NCI-H526 treated with DMSO at 0.1 percent for 48 hours (cell line): ENCODE data around the gene TOPBP1.
"Not testable (repeated sequence)": the region's sequence is repeated elsewhere in the genome, so short reads cannot be mapped to it uniquely, and the experiment has no call there.

Experiments used
- DNase-seq: peaks from one replicate; lab custom pipeline; 2025; lab: John Stamatoyannopoulos, UW

Gene TOPBP1

DNA sequence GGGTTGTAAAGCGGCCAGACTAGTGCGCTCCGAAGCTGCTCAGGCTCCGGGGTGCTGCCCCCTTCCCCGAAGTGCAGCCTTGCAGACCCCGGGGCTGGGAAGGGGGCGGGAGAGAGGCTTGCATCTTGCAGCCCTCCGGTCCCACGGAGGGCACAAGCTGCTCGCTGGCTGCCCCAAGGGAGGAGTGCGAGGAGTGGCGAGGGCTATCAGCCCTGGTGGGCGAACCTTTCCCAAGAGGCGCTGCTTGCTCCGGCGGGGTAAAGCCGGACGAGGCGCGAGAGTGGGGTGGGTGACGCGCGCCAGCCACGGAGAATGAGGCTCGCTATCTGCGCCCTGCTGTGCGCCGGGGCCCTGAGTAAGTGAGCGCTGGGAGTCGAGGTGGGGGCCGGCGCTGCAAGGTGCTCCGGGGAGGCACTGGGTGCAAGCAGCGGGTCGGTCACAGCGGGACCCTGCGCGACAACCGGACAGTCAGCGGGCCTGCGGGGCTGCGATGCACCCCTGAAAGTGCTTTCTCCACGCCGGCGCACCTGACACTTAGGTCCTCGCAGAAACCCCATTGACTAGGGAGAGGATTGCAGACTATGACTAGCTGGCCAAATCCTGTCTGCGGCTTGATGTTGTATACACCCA is 12.7 kb upstream of the TOPBP1 start:
- no peak for DNase-seq

DNA sequence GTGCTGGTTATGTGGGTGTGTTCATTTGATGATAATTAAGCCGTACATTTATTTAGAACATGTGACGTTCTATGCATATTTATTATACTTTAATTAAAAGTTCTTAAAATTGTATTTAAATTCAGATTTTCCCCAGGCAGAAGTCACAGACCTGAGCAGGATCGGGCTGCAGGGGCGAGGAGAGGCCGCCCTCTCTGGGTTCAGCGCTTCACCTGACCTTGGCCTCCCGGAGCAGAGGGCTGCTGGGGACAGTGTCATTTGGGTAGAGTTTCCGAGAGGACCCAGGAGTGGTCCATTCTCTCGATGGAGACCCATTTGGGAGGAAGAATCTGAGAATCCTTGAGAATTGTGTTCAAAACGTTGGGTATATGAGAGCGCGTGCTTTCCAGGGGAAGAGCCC is 12.0 kb upstream of the TOPBP1 start:
- DNase-seq: no peak

DNA sequence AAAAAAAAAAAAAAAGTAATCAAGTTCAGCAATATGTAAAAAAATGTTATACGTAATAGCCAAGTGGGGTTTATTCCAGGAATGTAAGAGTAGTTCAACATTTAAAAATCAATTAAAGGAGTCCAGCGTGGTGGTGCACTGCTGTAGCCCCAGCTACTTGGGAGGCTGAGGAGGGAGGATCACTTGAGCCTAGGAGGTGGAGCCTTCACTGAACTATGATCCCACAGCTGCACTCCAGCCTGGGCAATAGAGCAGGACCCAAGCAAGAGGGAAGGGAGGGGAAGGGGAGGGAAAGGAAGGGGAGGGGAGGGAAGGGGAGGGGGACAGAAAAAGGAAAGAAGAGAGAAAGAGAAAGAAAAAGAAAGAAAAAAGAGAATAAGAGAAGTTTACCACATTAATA is 10.7 kb upstream of the TOPBP1 start:
- DNase-seq: no peak

DNA sequence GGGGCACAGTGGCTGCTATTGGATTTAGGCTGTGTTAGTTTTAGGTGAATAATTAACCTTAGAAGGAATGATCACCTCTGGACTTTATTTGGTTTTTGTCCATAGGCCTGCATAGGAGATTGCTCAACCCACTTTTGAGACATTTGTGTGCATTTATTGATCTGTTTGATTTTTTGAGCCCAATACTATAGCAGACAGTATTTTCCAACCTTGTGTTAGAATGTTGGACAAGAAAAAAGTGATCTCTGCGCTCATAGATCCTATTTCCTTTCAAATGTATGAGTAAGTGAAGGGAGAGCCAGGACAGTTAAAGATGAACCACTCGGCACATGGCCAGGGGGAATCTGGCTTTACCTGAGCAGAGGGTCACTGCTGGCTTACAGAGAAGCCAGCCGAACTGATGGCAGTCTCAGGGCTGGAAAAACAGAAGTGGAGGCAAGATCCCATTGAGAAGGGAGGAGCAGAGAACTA is 8.8 kb upstream of the TOPBP1 start:
- DNase-seq: no peak

DNA sequence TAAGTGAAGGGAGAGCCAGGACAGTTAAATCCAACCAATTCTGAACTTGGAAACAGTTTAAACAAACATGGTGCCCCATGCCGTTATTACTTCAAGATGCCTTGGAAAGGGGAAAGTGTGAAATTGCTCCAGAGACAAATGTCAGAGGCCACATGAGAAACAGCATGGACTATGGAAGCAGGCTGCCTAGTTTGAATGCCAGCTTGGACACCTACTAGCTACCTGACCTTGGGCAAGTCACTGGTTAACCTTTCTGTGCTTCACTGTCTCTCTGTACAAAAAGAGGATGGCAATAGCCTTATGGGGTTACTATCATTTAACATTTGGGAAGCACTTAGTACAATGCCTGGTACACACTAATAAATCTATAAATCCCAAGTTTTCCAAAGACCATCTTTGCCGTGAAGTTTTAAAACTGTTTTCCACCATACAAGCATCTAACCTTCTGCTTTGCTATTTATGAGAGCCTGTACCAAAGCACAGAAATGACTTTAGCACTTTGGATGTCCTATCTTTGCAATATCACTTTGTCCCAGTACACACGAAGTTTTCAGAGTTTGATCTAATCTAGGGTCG is 8.3 kb upstream of the TOPBP1 start:
- no peak for DNase-seq

DNA sequence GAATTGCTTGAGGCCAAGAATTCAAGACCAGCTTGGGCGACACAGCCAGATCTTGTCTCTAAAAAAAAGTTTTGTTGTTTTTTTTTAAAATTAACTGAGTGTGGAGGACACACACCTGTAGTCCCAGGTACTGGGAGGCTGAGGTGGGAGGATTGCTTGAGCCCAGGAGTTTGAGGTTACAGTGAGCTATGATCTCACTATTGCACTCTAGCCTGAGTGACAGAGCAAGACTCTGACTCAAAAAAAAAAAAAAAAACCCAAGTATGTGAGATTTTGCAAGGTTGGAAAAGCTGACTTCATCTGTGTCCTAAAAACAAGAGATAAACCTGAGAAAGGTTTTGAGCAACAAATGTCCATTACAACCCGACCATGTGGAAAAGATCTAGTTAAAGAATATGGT is 5.4 kb upstream of the TOPBP1 start:
- no peak for DNase-seq

DNA sequence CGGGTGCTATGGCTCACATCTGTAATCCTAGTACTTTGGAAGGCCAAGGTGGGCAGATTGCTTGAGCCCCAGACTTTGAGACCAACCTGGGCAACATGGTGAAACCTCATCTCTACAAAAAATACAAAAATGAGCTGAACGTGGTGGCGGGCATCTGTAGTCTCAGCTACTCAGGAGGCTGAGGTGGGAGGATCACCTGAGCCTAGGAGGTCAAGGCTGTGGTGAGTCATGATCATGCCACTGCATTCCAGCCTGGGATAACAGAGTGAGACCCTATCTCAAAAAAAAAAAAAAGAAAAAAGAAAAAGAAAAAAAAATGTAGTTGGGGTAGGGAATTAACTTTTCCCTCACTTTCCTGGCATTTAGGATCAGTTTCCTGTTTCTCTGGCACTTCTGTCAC is 3.4 kb upstream of the TOPBP1 start:
- DNase-seq: not testable (repeated sequence)

DNA sequence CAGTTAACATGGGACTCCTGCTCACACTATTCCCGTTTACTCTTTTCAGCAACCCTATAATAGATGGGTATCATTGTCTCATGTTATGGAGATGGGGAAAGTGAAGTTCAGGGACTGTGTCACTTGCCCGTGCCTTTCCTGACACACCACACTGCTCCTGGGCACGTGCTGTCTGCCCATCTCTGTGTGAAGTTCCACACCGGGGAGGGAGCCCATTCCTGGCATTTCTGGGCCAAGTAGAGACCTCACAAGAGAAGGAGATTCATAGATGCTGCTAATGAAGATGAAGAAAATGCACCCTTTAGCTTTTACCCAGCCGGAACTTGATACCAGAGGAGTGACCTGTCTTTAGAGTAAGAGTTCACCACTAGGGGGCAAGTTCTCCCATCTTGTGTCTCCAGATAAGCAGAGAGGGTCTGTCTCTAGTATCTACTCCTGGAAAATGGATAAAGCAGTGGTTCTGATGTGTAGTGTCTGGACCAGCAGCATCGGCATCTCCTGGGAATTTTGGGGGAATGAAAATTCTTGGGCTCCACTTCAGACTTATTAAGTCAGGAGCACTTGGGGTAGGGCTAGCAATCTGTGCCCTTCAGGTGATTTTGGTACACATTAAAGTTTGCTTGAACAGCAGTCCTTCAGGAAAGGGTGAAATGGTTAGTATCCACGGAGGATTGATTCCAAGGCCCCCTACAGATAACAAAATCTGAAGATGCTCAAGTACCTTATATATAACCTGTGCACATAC is 2.0 kb upstream of the TOPBP1 start:
- peak; percentile 61 for DNase-seq

DNA sequence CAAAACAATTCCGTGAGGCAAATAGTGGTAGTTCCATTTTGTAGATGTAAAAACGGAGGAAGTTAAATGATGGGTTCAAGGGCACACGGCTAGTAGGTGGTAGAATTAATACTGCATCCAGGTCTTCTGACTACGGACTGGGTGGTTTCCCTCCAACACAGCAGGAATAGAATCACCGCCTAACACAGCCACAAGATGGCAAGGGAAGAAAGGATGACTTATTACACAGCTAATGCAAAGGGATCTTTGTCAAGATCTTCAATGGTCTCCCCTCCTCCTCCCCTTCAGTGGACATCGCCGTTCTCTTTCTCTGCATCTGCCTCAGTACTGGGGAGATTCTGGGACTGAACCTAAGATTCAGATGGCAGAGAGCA is 524 bp upstream of the TOPBP1 start:
- peak; percentile 48 for DNase-seq

DNA sequence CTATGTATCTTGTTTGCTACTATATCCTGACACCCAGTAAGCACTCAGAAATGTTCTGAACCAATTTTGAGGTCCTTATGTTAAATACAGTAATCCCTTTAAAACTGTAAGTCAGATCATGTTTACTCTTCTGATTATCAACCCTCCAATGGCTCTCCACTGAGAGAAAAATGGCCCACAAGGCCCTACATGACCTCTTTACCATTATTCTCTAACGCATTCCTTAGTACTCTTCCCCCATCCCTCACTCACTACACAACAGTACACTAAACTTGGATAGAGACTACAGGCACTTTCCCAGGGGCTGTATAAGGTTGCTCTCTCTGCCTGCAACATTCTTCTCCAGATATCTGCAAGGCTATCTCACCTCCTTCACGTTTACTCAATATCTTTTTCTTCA is 1.9 kb downstream of the TOPBP1 start:
- no peak for DNase-seq

DNA sequence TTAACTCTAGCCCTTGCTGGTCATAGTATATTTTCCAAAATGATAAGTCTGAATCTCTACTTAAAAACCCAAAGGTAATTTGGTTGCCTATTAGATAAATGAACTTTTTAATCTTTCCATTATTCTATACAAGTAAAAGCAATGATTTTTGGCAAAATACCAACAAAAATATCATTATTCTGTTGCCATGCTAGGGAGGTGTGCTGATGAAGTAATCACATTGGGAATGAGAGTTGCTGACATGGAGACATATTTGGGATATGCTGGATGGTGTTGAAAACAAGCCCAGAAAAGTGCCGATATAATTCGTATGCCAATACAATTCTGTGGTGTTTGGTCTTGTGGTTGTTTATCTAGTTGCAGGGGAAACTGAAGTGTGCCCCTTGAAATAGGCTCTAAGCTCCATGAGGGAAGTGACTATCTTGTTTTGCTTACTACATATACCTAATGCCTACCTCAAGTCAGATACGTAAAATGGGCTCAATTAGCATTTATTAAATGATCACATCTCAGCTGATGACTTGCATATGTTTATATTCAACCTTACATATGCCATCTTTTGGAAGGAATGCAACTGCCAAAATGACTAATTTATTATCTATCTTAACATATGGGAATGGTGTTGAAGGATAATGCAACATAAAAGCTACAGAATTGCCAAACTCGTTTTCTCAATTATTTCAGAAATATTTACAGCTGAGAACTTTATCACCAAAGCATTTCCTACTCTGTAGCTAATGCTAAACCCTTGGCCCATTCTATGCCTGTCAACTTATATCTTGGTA is 5.8 kb downstream of the TOPBP1 start:
- DNase-seq: no peak

DNA sequence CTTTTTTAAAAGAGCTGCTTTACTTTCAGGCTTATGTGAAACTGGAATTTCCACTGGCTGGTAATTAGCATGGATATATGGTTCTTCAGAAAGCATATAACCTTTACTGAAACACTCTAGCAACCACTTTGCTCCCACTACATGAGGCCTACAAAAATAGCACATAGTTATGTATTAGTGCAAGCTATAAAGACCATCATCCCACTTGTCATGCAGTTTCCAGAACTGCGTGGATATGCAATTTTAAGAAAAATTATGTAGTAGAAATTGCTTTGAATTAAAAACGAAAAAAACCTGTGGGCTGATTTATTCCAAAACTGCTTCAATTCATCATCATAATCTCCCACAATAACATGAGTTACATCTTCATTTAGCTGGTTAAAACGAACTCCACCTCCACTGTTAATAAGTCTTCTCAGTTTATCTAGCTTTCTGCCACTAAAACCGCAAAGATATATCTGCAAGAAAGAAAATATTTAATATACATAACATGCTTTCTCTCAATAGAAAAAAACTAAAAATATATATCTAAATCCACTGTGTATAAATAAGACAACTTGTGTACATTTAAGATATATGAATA is 12.2 kb downstream of the TOPBP1 start:
- no peak for DNase-seq

DNA sequence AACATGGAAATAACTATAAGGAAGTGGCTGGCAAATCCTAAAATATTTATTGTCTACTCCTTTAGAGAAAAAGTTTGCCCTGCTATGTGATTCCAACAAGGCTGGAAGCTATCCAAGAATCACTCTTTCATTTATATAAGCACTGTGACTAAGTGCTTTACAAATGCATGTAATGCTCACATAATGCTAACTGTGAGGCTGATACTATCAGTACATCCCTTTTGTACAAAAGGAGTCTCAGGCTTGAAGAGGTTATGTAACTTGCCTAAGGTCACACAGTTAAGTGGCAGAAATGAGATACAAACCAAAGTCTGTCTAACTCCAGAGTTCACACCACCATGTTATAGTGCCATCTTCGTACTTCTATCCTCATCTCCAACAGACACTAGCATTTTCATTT is 17.0 kb downstream of the TOPBP1 start:
- DNase-seq: no peak

DNA sequence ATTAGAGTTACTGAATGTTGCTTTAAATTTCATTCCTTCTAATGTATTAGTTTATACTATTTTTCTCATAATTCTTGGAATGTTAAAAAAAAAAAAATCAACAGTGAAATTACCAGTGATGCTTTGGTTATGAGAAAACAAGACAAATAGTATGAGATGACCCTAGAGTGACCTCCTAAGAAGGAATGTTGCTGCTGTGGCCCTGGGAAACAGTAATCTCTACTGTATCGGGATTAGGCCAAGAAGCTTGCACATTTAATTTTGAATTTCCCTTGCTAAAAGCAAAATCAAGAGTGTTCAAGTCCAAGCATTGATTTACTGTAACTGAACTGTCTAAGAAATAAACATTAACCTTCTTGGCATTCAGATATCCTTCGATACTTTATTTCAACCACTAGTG is 18.1 kb downstream of the TOPBP1 start:
- no peak for DNase-seq

DNA sequence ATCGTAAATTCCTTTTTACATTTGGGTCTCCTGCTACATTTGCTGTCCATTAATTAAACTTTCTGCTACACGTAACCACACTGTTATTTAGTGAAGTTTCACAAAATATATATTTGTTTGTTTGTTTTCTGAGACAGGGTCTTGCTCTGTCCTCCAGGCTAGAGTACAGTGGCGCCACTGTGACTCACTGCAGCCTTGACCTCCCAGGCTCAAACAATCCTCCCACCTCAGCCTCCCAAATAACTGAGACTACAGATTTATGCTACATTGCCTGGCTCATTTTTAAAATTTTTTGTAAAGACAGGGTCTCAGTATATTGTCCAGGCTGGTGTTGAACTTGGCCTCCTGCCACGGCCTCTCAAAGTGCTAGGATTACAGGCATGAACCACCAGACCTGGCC is 20.5 kb downstream of the TOPBP1 start:
- no peak for DNase-seq

DNA sequence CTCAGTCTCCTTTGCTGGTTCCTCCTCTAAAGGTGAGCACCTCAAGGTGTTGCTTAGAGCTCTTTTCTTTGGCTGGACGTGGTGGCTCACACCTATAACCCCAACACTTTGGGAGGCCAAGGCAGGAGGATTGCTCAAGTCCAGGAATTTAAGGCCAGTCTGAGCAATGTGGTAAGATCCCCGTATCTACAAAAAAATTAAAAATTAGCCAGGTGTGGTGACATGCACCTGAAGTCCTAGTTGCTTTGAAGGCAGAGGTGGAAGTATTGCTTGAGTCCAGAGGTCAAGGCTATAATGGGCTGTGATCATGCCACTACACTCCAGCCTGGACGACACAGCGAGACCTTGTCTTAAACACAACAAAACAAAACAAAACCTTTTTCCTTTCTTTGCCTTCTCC is 28.3 kb downstream of the TOPBP1 start:
- DNase-seq: no peak

DNA sequence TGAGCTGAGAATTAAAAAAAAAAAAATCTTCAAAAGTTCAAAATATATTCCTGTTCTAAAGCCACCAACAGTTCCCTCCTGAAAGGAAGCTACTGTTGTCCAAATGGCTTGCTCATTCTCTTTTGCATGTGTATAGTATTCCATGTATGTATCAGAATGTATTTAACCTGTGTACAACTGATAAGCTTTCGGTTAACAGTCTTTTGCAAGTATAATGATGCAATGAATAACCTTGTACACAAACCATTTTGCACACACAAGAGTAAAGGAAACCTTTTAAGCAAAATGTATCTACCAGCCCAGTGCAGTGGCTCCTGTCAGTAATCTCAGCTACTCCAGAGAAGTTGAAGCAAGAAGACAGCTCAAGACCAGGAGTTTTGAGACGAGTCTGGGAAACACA is 32.6 kb downstream of the TOPBP1 start:
- DNase-seq: peak; percentile 92

DNA sequence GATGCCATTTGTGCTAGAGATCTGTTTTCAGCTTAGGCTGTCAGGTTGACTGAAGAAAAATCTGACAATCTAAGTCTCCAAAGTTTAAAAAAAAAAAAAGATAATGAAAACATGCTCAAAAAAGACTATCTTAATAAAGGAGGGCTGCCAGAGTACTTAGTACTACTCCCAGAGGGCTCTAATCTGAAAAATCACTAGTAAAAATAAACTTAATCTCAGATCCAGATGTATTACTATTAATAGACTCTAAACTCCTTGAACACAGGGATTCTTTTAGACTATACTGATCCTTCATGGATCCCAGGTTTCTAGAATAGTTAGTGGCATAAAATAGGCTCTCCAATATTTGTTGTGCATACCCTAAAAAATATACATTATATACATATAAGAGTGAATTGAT is 34.0 kb downstream of the TOPBP1 start:
- no peak for DNase-seq

DNA sequence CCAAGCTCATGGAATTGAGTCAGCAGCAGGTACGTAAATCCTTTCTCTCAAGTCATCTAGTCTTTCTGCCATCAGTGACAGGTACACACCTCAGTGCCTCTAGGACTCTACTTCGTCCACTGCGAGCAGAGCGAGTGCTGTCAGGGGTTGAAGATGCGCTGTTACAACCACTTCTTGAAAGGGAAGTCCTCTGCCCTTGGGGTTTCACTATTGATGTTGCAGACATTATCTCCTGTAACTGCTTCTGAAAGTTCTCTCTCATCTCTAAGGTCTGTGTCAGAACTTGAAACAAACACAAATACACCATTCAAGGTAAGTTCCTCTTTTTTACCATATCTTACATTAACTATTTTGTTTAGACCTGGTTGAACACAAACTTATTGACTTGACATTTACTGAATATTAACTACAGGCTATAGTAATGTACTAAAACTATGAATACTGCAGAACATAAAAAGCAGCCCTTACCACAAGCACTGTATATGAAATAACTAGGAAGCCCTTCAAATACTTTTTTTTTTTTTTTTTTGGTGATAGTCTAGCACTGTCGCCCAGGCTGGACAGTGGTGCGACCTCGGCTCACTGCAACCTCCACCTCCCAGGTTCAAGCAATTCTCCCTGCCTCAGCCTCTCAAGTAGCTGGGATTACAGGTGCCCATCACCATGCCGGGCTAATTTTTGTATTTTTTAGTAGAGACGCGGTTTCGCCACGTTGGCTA is 41.5 kb downstream of the TOPBP1 start:
- DNase-seq: no peak

DNA sequence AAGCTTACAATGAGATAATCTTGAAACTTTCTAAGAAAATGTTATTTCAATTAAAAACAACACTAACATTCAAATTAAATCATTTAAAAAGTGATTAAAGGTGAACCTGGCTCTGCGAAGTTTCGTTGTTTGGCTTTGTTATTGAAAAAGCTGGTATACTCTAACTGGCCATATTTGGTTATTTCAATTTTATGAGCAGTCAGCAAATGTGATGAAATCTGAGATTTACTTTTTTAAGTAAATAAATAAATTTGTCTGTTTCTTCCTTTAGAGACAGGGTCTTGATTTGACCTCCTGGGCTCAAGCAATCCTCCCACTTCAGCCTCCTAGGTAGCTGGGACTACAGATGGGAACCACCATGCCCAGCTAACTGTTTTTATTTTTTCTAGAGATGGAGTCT is 50.2 kb downstream of the TOPBP1 start:
- DNase-seq: no peak

DNA sequence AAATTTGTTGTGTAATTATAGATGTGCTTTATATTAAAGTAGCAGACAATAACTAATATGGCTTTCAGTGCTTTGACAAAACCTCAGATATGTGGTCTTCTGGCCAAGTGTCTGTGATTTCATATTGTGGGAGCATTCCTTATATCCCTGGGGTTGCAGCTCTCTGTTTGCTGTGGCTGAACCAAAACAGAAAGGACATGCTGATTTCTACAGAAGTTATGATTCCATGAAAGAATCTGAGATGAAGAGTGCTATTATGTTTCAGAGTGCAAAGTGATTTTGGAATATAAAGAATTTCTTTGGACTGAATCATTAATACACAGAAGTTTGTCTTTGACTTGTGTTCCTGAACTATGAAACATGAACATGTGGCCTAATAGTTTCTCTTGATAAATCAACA is 51.7 kb downstream of the TOPBP1 start:
- no peak for DNase-seq

DNA sequence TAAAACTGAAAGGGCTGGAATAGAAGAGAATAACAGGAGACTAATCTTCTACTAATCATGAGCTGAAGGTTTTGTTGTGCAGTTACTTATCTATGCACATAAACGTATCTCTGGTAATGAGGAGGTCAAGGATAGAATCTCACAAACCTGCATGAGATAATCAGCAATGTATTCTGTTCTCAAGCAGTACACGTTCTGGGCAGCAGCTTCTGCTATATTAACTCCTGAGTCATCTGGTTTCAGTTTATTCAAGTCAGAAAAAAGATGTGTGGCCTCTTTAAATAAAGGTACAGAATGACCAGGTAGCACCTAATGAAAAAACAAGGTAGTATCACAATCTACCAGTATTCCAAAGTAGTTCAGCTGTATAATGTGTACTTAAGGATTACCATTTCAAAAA is 53.4 kb downstream of the TOPBP1 start:
- no peak for DNase-seq
